Measurements from ENCODE around the gene NTMT1.

NTMT1 gene

GRCh38 chr9:129666575-129666974 lies 40.6 kb downstream of the NTMT1 start:
- TF ChIP-seq POLR2AphosphoS5 (IDR thresholded peaks at IDR 0.05; ENCODE audit: low read depth) (no peak), SPI1 (IDR thresholded peaks at IDR 0.05; ENCODE audit: borderline replicate concordance, low read depth) (no peak), GABPA (IDR thresholded peaks at IDR 0.05; ENCODE audit: low read depth) (no peak), CTCF (IDR thresholded peaks at IDR 0.05; ENCODE audit: insufficient read depth, low read length) (no peak)
- TF ChIP-seq, protein P1, sequence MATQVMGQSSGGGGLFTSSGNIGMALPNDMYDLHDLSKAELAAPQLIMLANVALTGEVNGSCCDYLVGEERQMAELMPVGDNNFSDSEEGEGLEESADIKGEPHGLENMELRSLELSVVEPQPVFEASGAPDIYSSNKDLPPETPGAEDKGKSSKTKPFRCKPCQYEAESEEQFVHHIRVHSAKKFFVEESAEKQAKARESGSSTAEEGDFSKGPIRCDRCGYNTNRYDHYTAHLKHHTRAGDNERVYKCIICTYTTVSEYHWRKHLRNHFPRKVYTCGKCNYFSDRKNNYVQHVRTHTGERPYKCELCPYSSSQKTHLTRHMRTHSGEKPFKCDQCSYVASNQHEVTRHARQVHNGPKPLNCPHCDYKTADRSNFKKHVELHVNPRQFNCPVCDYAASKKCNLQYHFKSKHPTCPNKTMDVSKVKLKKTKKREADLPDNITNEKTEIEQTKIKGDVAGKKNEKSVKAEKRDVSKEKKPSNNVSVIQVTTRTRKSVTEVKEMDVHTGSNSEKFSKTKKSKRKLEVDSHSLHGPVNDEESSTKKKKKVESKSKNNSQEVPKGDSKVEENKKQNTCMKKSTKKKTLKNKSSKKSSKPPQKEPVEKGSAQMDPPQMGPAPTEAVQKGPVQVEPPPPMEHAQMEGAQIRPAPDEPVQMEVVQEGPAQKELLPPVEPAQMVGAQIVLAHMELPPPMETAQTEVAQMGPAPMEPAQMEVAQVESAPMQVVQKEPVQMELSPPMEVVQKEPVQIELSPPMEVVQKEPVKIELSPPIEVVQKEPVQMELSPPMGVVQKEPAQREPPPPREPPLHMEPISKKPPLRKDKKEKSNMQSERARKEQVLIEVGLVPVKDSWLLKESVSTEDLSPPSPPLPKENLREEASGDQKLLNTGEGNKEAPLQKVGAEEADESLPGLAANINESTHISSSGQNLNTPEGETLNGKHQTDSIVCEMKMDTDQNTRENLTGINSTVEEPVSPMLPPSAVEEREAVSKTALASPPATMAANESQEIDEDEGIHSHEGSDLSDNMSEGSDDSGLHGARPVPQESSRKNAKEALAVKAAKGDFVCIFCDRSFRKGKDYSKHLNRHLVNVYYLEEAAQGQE (IDR thresholded peaks at IDR 0.05; ENCODE audit: insufficient replicate concordance, low read depth), result no peak
- Histone ChIP-seq H3K27me3 (ENCODE audit: insufficient read depth, poor library complexity, severe bottlenecking) (peaks cover 31% of the 10 kb centered on the region), H3K27ac (replicated peaks) (no peak overlapping the region), H3K4me3 (replicated peaks; ENCODE audit: insufficient read depth, low read length) (no peak overlapping the region)
- no peak for DNase-seq (ENCODE audit: low read depth in 1 of 2, low spot score in 1 of 2)

- H3K4me3 ChIP-seq (replicated peaks; ENCODE audit: insufficient read depth, low read length), result no peak overlapping the region
- H3K27me3 ChIP-seq (ENCODE audit: insufficient read depth, poor library complexity, severe bottlenecking), result peaks cover 34% of the 10 kb centered on the region
- TF ChIP-seq, protein P1 (IDR thresholded peaks at IDR 0.05; ENCODE audit: insufficient replicate concordance, low read depth), result no peak
- TF ChIP-seq CTCF (IDR thresholded peaks at IDR 0.05; ENCODE audit: insufficient read depth, low read length) (no peak), POLR2AphosphoS5 (IDR thresholded peaks at IDR 0.05; ENCODE audit: low read depth) (no peak), GABPA (IDR thresholded peaks at IDR 0.05; ENCODE audit: low read depth) (no peak), SPI1 (IDR thresholded peaks at IDR 0.05; ENCODE audit: borderline replicate concordance, low read depth) (no peak)
- H3K27ac ChIP-seq (replicated peaks), result no peak overlapping the region
- no peak for DNase-seq (ENCODE audit: low read depth in 1 of 2, low spot score in 1 of 2)
These were observed 41.4 kb downstream of the NTMT1 start for GRCh38 chr9:129667378-129667777.

DNA sequence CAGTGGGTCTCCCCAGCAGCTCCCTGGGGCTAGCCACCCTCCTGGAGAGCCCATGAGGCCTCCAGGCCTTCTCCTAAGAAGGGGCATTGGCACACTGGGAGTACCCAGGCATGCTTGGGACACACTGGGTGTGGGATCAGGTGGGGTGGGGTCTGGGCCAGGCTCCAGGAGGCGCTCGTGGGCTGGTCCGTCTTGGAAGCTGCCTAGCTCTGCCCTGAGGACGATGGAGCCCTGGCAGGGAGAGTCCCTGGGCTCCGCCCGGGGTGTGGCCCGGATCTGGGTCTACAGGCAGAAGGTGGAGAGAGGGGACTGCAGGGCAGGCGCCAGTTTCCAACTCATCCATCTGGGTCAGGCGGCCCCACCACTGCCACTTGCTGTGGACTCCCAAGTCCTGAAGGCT lies 41.9 kb downstream of the NTMT1 start:
- Histone ChIP-seq H3K4me3 (replicated peaks; ENCODE audit: insufficient read depth, low read length) (no peak overlapping the region), H3K27me3 (ENCODE audit: insufficient read depth, poor library complexity, severe bottlenecking) (peaks cover 37% of the 10 kb centered on the region), H3K27ac (replicated peaks) (no peak overlapping the region)
- TF ChIP-seq GABPA (IDR thresholded peaks at IDR 0.05; ENCODE audit: low read depth) (no peak), POLR2AphosphoS5 (IDR thresholded peaks at IDR 0.05; ENCODE audit: low read depth) (no peak), SPI1 (IDR thresholded peaks at IDR 0.05; ENCODE audit: borderline replicate concordance, low read depth) (no peak), CTCF (IDR thresholded peaks at IDR 0.05; ENCODE audit: insufficient read depth, low read length) (no peak)
- TF ChIP-seq, protein P1 (IDR thresholded peaks at IDR 0.05; ENCODE audit: insufficient replicate concordance, low read depth), result no peak
- no peak for DNase-seq (ENCODE audit: low read depth in 1 of 2, low spot score in 1 of 2)
